Measurements from ENCODE around the gene RAB31. TPM values are rescaled to one million over a fixed set of nuclear protein-coding genes. Genes with fewer than 3 reads are reported as not detected.

Gene RAB31
- total RNA-seq, 4 donors from 2014 or later: 94.0 to 145 (median 107) TPM

GRCh38 chr18:9910661-9911060, 202.6 kb downstream of the RAB31 start:
- intact Hi-C loops (cut with DNase I): loop anchor here (10.0 kb wide), 1 partner anchor 296 kb away; the partner anchor contains the start of gene PPP4R1
- no peaks in the 10 kb centered on the region for H3K36me3 ChIP-seq
- H3K27me3 ChIP-seq: no peaks in the 10 kb centered on the region
- WGBS: 82% methylated on average over 2 of the region's 2 CpGs
- DNase-seq (ENCODE audit: extremely low spot score): no peak
- peaks cover 0 to 11% (median 8%) of the 10 kb centered on the region in 4 donors for H3K4me1 ChIP-seq
- H3K9me3 ChIP-seq: no peaks in the 10 kb centered on the region
- H3K4me3 ChIP-seq: no peak overlapping the region
- H3K27ac ChIP-seq (replicated peaks in 1 of 4): no peak overlapping the region
- no peak for TF ChIP-seq POLR2AphosphoS5 (IDR thresholded peaks at IDR 0.05)
- TF ChIP-seq CTCF (IDR thresholded peaks at IDR 0.05): no peak
- no peak for TF ChIP-seq EP300 (IDR thresholded peaks at IDR 0.05)
- no peak for TF ChIP-seq POLR2A (IDR thresholded peaks at IDR 0.05; ENCODE audit: low read depth)

GRCh38 chr18:9911226-9911625, 203.1 kb downstream of the RAB31 start:
- no peaks in the 10 kb centered on the region for H3K9me3 ChIP-seq
- TF ChIP-seq CTCF (IDR thresholded peaks at IDR 0.05) (no peak), POLR2AphosphoS5 (IDR thresholded peaks at IDR 0.05) (no peak), POLR2A (IDR thresholded peaks at IDR 0.05; ENCODE audit: low read depth) (no peak), EP300 (IDR thresholded peaks at IDR 0.05) (no peak)
- H3K4me1 ChIP-seq: peaks cover 4 to 17% (median 14%) of the 10 kb centered on the region in 4 donors
- no peak overlapping the region for H3K4me3 ChIP-seq
- H3K36me3 ChIP-seq: no peaks in the 10 kb centered on the region
- intact Hi-C loops (cut with DNase I): loop anchor here (10.0 kb wide), 1 partner anchor 296 kb away; the partner anchor contains the start of gene PPP4R1
- WGBS: 92% methylated on average over 5 of the region's 5 CpGs
- H3K27ac ChIP-seq (replicated peaks in 1 of 4): no peak overlapping the region
- DNase-seq (ENCODE audit: extremely low spot score): no peak
- H3K27me3 ChIP-seq: no peaks in the 10 kb centered on the region

Small RNA genes within 50 kb of the gene (small RNA-seq; reads per million reads assigned to genes)
- 0 reads per million in 3 donors for gene RN7SL862P
- gene RNA5SP449: 0 reads per million in 3 donors

Other genes with a start within 250 kb of the RAB31 start
- 100 to 1,000 TPM; 103 to 164 (median 115) TPM for gene RALBP1, start 232.8 kb upstream of the RAB31 start, total RNA-seq
- gene PPP4R1, start 93.7 kb upstream of the RAB31 start, total RNA-seq: 100 to 1,000 TPM in 1 of 4 donors, 10 to 100 TPM in 3; 74.6 to 129 (median 97.1) TPM
- gene TXNDC2, start 177.7 kb downstream of the RAB31 start, total RNA-seq: 1 to 10 TPM in 1 of 4 donors, under 1 TPM in 3; 0.26 to 1.0 (median 0.58) TPM
- gene VAPA, start 205.7 kb downstream of the RAB31 start, total RNA-seq: 100 to 1,000 TPM; 198 to 336 (median 260) TPM

All from esophagus muscularis mucosa (tissue), 4 donors.